ENCODE data around the gene ATP6V0D1.

- no peak for TF ChIP-seq CTCF (IDR thresholded peaks at IDR 0.05)
- no peak for TF ChIP-seq EZH2 (IDR thresholded peaks at IDR 0.05; ENCODE audit: borderline replicate concordance, insufficient read depth, low read depth, low read length, poor library complexity, severe bottlenecking)
These were observed 92.4 kb downstream of the ATP6V0D1 start for GRCh38 chr16:67388591-67388990.
